ENCODE data around the gene CDK16. TPM values are rescaled to one million over a fixed set of nuclear protein-coding genes. Genes with fewer than 3 reads are reported as not detected.
A peak's percentile ranks its signal among the peaks of the same experiment; 100 is the strongest.

Gene CDK16
- total and polyA plus RNA-seq, 4 experiments from 2014 or later = 1.6 to 57.4 (median 38.7) TPM

GRCh38 chrX:47193475-47194193, 24.8 kb upstream of the CDK16 start, which contains the start of gene UBA1:
TSS of gene UBA1 (plus strand) at chrX:47193829. CDS start at chrX:47198803, 4,974 bp downstream.
- Mint-ChIP-seq H3K27me3 (no peaks in the 10 kb centered on the region), H3K27ac (peak within 1 kb of the TSS; percentile 94 to 100 (median 99)), H3K36me3 (peaks cover 12 to 31% of the 10 kb centered on the region in 2 donors), H3K4me3 (peak within 1 kb of the TSS; percentile 97 to 99 (median 99)), H3K4me1 (peaks cover 33 to 75% (median 62%) of the 10 kb centered on the region in 4 donors), H3K9me3 (peaks cover 0 to 3% (median 0%) of the 10 kb centered on the region in 8 donors)
- peak; percentile 95 to 97 (median 96) for DNase-seq
- Histone ChIP-seq H3K4me1 (ENCODE audit: insufficient read depth, low read length) (peaks cover 64% of the 10 kb centered on the region), H3K9me3 (ENCODE audit: control insufficient read depth in 1 of 2, low read length in 2 of 2) (no peaks in the 10 kb centered on the region), H3K27ac (ENCODE audit: low read depth, low read length) (peak within 1 kb of the TSS; percentile 96), H3K36me3 (ENCODE audit: insufficient read depth, low read length) (peaks cover 4% of the 10 kb centered on the region), H3K4me3 (ENCODE audit: low read length in 2 of 2) (peak within 1 kb of the TSS; percentile 69 to 82), H3K27me3 (ENCODE audit: insufficient read depth, low read length) (no peaks in the 10 kb centered on the region)
- POLR2A ChIA-PET (ENCODE audit: partially characterized antibody) = interaction anchor here (0.8 to 2.6 kb wide), 5 partner anchors 24 to 454 kb away, joined by 3 to 12 read pairs (median 7); partner anchors contain the start of gene USP11
- intact Hi-C loops (cut with micrococcal nuclease) = loop anchor here (1.0 to 5.0 kb wide), 9 partner anchors 25 to 457 kb away; partner anchors contain the start of genes CDK16, ELK1, USP11 and ZNF41
- CTCF ChIA-PET (ENCODE audit: partially characterized antibody) = interaction anchor here (1.4 to 4.0 kb wide), 4 partner anchors 49 to 330 kb away, joined by 3 to 54 read pairs (median 12); partner anchors contain the start of genes NDUFB11 and RBM10

DNA sequence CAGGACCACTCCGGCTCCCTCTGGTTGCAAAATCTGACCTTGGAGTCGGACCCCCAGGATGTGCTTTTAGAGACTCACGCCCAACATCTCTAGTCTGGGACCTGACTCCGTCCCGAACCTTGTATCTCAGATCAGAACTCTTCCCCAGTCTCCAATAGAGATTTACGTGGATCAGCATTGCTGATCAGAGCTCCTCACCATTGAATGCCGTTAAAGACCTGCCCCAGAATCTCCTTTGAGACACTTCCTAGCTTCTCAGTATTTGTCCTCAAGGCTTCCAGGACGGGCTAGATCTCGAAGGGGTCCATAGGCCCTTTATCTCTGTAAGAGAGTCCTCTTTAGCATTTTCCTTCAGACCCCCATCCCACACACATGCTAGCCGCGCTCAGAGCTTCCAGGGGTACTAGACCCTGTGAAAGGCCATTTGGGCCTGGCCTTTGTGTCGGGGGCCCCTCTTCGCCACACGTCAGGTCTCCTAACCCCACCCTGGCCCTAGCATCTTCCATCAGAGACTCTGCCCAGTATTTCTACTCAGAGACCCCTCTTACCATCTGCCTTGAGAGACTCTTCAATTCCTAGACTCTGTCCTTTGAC, 24.2 kb upstream of the CDK16 start:
- CTCF ChIA-PET (ENCODE audit: partially characterized antibody) = interaction anchor here (1.4 to 2.8 kb wide), 3 partner anchors 49 to 329 kb away, joined by 3 to 20 read pairs (median 4); partner anchors contain the start of genes NDUFB11 and RBM10
- H3K4me3 ChIP-seq (ENCODE audit: low read length in 2 of 2) = peak overlapping the region; percentile 69 to 82
- H3K36me3 ChIP-seq (ENCODE audit: insufficient read depth, low read length) = peaks cover 10% of the 10 kb centered on the region
- H3K27ac ChIP-seq (ENCODE audit: low read depth, low read length) = peak overlapping the region; percentile 96
- intact Hi-C loops (cut with micrococcal nuclease) = loop anchor here (5.0 kb wide), 2 partner anchors 288 to 443 kb away; partner anchors contain the start of gene ZNF41
- H3K9me3 Mint-ChIP-seq = peaks cover 0 to 3% (median 0%) of the 10 kb centered on the region in 8 donors
- H3K36me3 Mint-ChIP-seq = peaks cover 19 to 35% of the 10 kb centered on the region in 2 donors
- POLR2A ChIA-PET (ENCODE audit: partially characterized antibody) = interaction anchor here (0.8 to 2.6 kb wide), 5 partner anchors 23 to 453 kb away, joined by 3 to 12 read pairs (median 7); partner anchors contain the start of gene USP11
- H3K9me3 ChIP-seq (ENCODE audit: control insufficient read depth in 1 of 2, low read length in 2 of 2) = no peaks in the 10 kb centered on the region
- peak in 1 of 5 donors; percentile 26 for DNase-seq
- H3K4me1 ChIP-seq (ENCODE audit: insufficient read depth, low read length) = peaks cover 64% of the 10 kb centered on the region
- H3K27me3 Mint-ChIP-seq = no peaks in the 10 kb centered on the region
- H3K27me3 ChIP-seq (ENCODE audit: insufficient read depth, low read length) = no peaks in the 10 kb centered on the region
- H3K4me3 Mint-ChIP-seq = peak overlapping the region; percentile 97 to 99 (median 99)
- H3K4me1 Mint-ChIP-seq = peaks cover 33 to 78% (median 63%) of the 10 kb centered on the region in 4 donors
- peak overlapping the region; percentile 94 to 100 (median 99) for H3K27ac Mint-ChIP-seq

- no peak for DNase-seq
- Histone ChIP-seq H3K36me3 (ENCODE audit: insufficient read depth, low read length) (peaks cover 24% of the 10 kb centered on the region), H3K27ac (ENCODE audit: low read depth, low read length) (peak overlapping the region; percentile 96), H3K9me3 (ENCODE audit: control insufficient read depth in 1 of 2, low read length in 2 of 2) (no peaks in the 10 kb centered on the region), H3K27me3 (ENCODE audit: insufficient read depth, low read length) (no peaks in the 10 kb centered on the region), H3K4me1 (ENCODE audit: insufficient read depth, low read length) (peaks cover 61% of the 10 kb centered on the region), H3K4me3 (ENCODE audit: low read length in 2 of 2) (no peak overlapping the region)
- CTCF ChIA-PET (ENCODE audit: partially characterized antibody) = interaction anchor here (2.8 kb wide), 1 partner anchor 188 kb away, joined by 20 read pairs; no protein-coding TSS in a partner anchor
- peaks cover 0 to 4% (median 0%) of the 10 kb centered on the region in 8 donors for H3K9me3 Mint-ChIP-seq
- peaks cover 31 to 69% (median 61%) of the 10 kb centered on the region in 4 donors for H3K4me1 Mint-ChIP-seq
- intact Hi-C loops (cut with micrococcal nuclease) = no loop called here
- H3K36me3 Mint-ChIP-seq = peaks cover 34 to 44% of the 10 kb centered on the region in 2 donors
- H3K4me3 Mint-ChIP-seq = peak overlapping the region; percentile 74 to 99 (median 98)
- H3K27me3 Mint-ChIP-seq = no peaks in the 10 kb centered on the region
- POLR2A ChIA-PET (ENCODE audit: partially characterized antibody) = interaction anchor here (1.1 to 1.3 kb wide), 2 partner anchors 51 to 328 kb away, joined by 3 read pairs; partner anchors contain the start of gene RBM10
- H3K27ac Mint-ChIP-seq = peak overlapping the region; percentile 90 to 100 (median 99)
These were observed 22.4 kb upstream of the CDK16 start for GRCh38 chrX:47196098-47196497.

DNA sequence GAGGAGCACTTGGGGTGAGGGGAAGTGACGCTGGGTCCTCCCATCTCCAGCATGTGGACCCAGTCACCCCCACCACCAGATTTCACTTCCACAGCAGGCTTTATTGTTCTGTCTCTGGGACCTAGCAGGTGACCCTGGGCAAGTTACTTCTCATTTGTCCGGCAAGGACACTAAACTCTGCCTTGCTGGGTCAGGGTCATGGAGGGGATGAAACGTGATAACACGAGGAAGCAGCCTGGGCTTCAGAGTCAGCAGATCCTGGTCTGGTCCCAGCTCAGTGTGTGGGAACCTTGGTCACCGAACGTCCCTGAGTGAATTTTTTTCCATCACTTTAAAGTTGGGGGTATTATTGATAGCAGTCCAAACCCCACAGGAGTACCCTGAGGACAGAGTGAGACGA, 21.0 kb upstream of the CDK16 start:
- H3K4me1 ChIP-seq (ENCODE audit: insufficient read depth, low read length) = peaks cover 52% of the 10 kb centered on the region
- ChIA-PET CTCF (ENCODE audit: partially characterized antibody) (no interaction called here), POLR2A (ENCODE audit: partially characterized antibody) (interaction anchor here (1.2 kb wide), 1 partner anchor 36 kb away, joined by 4 read pairs; no protein-coding TSS in a partner anchor)
- no peaks in the 10 kb centered on the region for H3K27me3 ChIP-seq (ENCODE audit: insufficient read depth, low read length)
- Mint-ChIP-seq H3K36me3 (peaks cover 48 to 56% of the 10 kb centered on the region in 2 donors), H3K4me3 (peak overlapping the region in 6 of 8 donors; percentile 18 to 99 (median 62)), H3K27me3 (no peaks in the 10 kb centered on the region), H3K4me1 (peaks cover 31 to 61% (median 54%) of the 10 kb centered on the region in 4 donors), H3K9me3 (peaks cover 0 to 4% (median 0%) of the 10 kb centered on the region in 8 donors), H3K27ac (peak overlapping the region in 6 of 7 donors; percentile 37 to 99 (median 59))
- intact Hi-C loops (cut with micrococcal nuclease) = no loop called here
- no peak for DNase-seq
- peaks cover 38% of the 10 kb centered on the region for H3K36me3 ChIP-seq (ENCODE audit: insufficient read depth, low read length)
- H3K4me3 ChIP-seq (ENCODE audit: low read length in 2 of 2) = no peak overlapping the region
- H3K27ac ChIP-seq (ENCODE audit: low read depth, low read length) = peak overlapping the region; percentile 31
- H3K9me3 ChIP-seq (ENCODE audit: control insufficient read depth in 1 of 2, low read length in 2 of 2) = no peaks in the 10 kb centered on the region

DNA sequence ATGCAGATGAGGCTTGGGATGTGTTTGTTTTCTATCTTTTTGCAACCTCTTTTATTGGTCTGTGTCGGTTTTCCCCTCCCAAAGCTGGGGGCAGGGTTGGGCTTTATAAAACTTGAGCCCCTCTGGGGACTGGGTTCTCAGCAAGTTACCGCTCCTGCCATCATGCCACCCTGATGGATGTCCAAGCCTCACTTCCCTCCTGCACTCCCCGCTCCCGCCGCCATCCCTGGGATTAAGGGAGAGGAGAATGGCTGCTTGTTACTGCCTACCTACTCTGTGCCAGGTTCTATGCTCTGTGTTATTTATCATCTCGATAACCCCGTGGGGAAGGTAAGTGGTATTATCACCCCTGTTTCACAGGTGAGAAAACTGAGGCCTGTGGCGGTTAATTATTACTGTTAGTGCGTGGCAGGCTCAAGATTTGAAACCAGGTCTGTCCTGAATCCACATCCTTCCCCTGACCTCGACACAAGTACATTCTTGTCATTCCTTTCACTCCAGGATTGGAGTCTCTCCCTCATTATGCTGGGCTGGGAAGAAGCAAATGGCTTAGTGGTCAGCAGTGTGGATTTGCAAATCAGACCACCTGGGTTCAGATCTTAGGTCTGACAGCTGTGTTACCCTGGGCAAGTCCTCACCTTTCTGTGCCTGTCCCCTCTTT, 20.3 kb upstream of the CDK16 start:
- Histone ChIP-seq H3K36me3 (ENCODE audit: insufficient read depth, low read length) (peaks cover 45% of the 10 kb centered on the region), H3K27me3 (ENCODE audit: insufficient read depth, low read length) (no peaks in the 10 kb centered on the region), H3K4me3 (ENCODE audit: low read length in 2 of 2) (no peak overlapping the region), H3K9me3 (ENCODE audit: control insufficient read depth in 1 of 2, low read length in 2 of 2) (no peaks in the 10 kb centered on the region), H3K27ac (ENCODE audit: low read depth, low read length) (peak overlapping the region; percentile 31), H3K4me1 (ENCODE audit: insufficient read depth, low read length) (peaks cover 46% of the 10 kb centered on the region)
- Mint-ChIP-seq H3K9me3 (peaks cover 0 to 4% (median 0%) of the 10 kb centered on the region in 8 donors), H3K27ac (peak overlapping the region in 6 of 7 donors; percentile 27 to 84 (median 59)), H3K4me3 (peak overlapping the region in 1 of 8 donors; percentile 43), H3K27me3 (no peaks in the 10 kb centered on the region), H3K4me1 (peaks cover 28 to 54% (median 48%) of the 10 kb centered on the region in 4 donors), H3K36me3 (peaks cover 54 to 56% of the 10 kb centered on the region in 2 donors)
- CTCF ChIA-PET (ENCODE audit: partially characterized antibody) = no interaction called here
- intact Hi-C loops (cut with micrococcal nuclease) = no loop called here
- DNase-seq = no peak
- POLR2A ChIA-PET (ENCODE audit: partially characterized antibody) = no interaction called here

GRCh38 chrX:47198687-47199080, 19.8 kb upstream of the CDK16 start:
- Mint-ChIP-seq H3K27me3 (no peaks in the 10 kb centered on the region), H3K36me3 (peaks cover 57 to 58% of the 10 kb centered on the region in 2 donors), H3K27ac (peak overlapping the region in 2 of 7 donors; percentile 32 to 63), H3K9me3 (peaks cover 0 to 2% (median 0%) of the 10 kb centered on the region in 8 donors), H3K4me3 (peak overlapping the region in 2 of 8 donors; percentile 33 to 43), H3K4me1 (peaks cover 25 to 49% (median 43%) of the 10 kb centered on the region in 4 donors)
- Histone ChIP-seq H3K27ac (ENCODE audit: low read depth, low read length) (no peak overlapping the region), H3K4me1 (ENCODE audit: insufficient read depth, low read length) (peaks cover 42% of the 10 kb centered on the region), H3K27me3 (ENCODE audit: insufficient read depth, low read length) (no peaks in the 10 kb centered on the region), H3K36me3 (ENCODE audit: insufficient read depth, low read length) (peaks cover 49% of the 10 kb centered on the region), H3K9me3 (ENCODE audit: control insufficient read depth in 1 of 2, low read length in 2 of 2) (no peaks in the 10 kb centered on the region), H3K4me3 (ENCODE audit: low read length in 2 of 2) (no peak overlapping the region)
- intact Hi-C loops (cut with micrococcal nuclease) = no loop called here
- POLR2A ChIA-PET (ENCODE audit: partially characterized antibody) = interaction anchor here (0.8 kb wide), 1 partner anchor 10 kb away, joined by 3 read pairs; no protein-coding TSS in a partner anchor
- DNase-seq = no peak
- CTCF ChIA-PET (ENCODE audit: partially characterized antibody) = no interaction called here
